GM10266 (cell line): Measurements from ENCODE around the gene KLHL33.
A peak's percentile ranks its signal among the peaks of the same experiment; 100 is the strongest.

Experiments used
- DNase-seq: peaks from one replicate; pipeline ENCODE4 v3.0.0; 2012; ENCODE audit errors: extremely low spot score
- TF ChIP-seq, protein P1 (sequence below): IDR thresholded peaks from 2 replicates; pipeline ENCODE4 v1.5.1; 2012; ENCODE audit warnings: mild to moderate bottlenecking, low read depth; ENCODE audit not compliant: control insufficient read depth, insufficient read depth; ENCODE audit errors: missing control alignments

KLHL33 gene

DNA sequence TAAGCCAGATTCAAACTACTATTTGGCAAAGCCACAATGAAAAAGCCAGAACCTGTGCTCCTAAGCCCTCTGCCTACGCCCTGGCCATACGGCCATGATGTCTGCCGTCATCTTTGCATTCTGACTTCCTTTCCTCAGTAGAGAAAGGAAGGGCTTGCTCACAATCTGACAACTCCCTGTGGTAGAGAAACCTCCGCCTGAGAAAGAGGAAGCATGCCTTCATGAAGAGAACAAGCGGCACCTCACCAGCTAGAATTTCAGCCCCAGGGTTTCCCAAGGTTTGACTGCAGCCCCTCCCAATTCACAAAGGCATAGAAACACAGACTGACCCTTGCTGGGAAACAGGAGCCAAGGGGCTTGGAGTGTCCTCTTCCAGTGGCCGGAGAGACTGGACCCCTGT lies 48.4 kb downstream of the KLHL33 start:
- DNase-seq, result peak; percentile 32
- TF ChIP-seq, protein P1, sequence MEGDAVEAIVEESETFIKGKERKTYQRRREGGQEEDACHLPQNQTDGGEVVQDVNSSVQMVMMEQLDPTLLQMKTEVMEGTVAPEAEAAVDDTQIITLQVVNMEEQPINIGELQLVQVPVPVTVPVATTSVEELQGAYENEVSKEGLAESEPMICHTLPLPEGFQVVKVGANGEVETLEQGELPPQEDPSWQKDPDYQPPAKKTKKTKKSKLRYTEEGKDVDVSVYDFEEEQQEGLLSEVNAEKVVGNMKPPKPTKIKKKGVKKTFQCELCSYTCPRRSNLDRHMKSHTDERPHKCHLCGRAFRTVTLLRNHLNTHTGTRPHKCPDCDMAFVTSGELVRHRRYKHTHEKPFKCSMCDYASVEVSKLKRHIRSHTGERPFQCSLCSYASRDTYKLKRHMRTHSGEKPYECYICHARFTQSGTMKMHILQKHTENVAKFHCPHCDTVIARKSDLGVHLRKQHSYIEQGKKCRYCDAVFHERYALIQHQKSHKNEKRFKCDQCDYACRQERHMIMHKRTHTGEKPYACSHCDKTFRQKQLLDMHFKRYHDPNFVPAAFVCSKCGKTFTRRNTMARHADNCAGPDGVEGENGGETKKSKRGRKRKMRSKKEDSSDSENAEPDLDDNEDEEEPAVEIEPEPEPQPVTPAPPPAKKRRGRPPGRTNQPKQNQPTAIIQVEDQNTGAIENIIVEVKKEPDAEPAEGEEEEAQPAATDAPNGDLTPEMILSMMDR, result no peak

DNA sequence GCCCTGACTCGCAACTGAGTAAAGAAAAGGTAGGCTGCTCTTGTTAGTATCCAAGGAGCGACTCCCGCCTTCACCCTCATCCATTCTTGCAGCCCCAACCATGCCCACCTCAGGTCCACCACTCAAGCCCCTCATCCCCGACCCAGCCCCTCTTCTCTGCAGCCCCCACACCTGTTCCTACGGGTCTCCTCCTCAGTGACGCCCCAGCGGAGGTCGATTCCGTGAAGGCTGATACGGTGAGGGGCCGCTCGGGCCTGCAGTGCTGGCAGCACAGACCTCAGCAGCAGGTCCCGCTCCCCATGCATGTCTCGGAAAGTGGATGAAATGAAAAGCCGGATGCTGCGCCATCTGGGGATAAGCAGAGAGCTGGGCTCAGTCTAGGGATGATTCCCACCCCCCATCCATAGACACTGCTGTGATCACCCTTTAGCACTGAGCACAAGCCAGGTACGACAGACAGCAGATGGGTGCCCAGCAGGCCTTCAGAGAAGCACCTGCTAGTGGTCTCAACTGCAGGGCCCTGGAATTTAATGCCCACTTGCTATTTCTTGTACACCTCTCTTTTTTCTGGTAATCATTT lies 49.6 kb downstream of the KLHL33 start:
- TF ChIP-seq, protein P1, result no peak
- DNase-seq, result no peak

DNA sequence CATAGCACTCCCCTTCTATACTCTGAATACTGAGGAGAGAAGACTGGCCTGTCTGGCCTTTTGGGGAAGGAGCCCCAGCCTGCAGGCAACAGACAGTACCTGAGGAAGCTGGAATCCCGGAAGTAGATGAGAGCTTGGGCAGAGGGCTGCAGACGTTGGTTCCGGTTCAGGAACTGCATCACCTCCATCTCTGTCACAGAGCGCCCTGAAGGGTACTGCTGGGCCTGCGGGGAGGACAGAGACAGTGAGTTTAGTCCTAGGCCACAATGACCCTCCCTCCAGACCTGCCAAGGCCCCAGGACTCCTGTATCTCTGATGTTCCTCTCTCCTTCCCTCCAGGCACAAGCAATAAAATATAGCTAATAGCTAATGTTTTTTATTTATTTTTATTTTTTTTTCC lies 51.1 kb downstream of the KLHL33 start:
- TF ChIP-seq, protein P1, result no peak
- no peak for DNase-seq

DNA sequence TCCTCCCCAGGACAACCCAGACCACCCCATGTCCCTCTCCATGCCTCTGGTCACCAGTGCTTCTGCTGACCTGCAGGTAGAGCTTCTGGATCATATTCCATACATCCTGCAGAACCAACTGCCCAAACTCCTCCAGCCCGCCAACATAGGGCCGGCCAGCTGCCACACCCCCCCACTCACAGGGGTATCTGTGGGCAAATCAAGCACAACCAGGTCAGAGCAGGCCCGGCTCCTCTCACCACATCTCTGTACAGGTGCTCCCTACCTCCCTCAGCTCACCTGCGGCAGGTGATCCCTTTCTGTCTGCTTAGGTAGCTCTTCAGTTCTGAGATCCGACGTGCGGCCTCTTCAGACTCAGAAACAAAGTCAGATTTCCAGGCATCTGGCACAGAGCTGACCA lies 51.6 kb downstream of the KLHL33 start:
- TF ChIP-seq, protein P1, result no peak
- DNase-seq, result no peak

DNA sequence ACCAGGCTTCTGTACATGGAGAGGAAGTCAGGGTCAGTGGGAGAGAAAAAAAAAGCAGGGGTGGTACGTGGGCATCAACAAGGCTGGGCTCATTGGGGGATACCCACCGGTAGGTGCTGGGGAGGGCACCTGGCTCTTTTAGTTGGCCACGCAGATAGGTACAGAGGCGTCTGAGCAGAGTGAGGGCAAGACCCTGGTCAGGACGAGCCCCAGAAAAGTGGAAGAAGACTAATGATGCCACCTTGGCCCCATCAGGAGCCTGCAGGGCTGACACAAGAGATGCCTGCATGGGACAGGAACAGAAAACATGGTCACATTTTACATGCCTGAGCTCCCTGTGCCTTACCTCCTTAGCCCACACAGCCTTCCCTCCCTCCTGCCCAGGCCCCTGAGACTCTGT lies 52.3 kb downstream of the KLHL33 start:
- TF ChIP-seq, protein P1, result no peak
- DNase-seq, result no peak

DNA sequence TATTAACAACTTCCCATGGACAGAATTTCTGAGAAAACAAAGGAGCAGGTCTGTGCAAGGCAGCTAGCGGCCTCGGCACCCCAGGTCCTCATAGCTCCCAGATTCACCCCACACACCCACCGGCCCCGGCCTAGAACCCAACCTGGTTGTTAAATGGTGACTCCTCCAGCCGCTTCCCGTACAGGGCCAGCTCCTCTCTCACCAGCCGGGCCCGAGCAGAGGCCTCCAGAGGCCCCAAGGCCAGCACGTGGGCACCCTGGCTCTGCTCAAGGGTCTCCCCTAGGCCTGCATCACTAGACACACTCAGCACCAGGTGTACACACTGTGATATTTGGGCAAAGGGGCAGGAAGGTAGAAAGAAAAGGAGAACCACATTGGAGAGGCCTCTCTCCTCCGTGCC lies 52.9 kb downstream of the KLHL33 start:
- TF ChIP-seq, protein P1, result no peak
- DNase-seq, result no peak

DNA sequence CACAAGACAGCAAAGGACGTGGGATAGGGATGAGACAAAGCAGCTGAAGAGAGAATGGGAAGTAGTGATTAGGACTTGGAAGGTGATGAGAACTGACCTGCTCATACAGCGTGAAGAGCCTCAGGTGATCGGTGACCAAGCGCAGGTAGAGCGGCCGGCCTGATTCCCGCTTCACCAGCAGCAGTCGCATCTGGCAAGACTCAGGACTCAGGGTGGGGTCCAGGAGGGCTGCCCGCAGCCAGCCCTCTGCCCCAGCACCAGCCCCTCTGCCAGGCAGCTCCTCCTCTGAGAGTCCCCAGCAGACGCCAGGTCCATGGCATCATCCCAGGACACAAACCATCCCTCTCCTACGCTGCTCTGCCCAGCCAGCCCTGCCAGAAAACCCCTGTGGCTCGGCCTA lies 53.4 kb downstream of the KLHL33 start:
- no peak for DNase-seq

More for the DNA sequence above, 53.4 kb downstream of the KLHL33 start:
- TF ChIP-seq, protein P1, result no peak
